H1 (cell line): ENCODE measurements around the gene SP1. TPM values are rescaled to one million over a fixed set of nuclear protein-coding genes. Genes with fewer than 3 reads are reported as not detected.

ENCODE experiments used
- CTCF ChIA-PET: fragments of 300-600 bp; sonication (Branson Sonifier 250); formaldehyde crosslinking; loops from one replicate; lab custom pipeline; 2021; ENCODE audit not compliant: partially characterized antibody; lab: Charles Lee
- POLR2A ChIA-PET: fragments of 300-600 bp; sonication (Branson Sonifier 250); formaldehyde crosslinking; loops from one replicate; lab custom pipeline; 2021; ENCODE audit warnings: inconsistent platforms; ENCODE audit not compliant: partially characterized antibody; lab: Charles Lee
- DNase-seq, 2 experiments: peaks; one replicate each; pipeline versions ENCODE4 v3.0.0 to v3.0.0-alpha.2; 2010 to 2022; ENCODE audit warnings: low spot score in 2 of 2, low read depth in 1 of 2, mixed read lengths in 1 of 2
- FAIRE-seq: peaks from 2 replicates; lab custom pipeline; 2011; peaks lifted over from hg19 to GRCh38; lab: Jason Lieb, UNC
- H2AFZ ChIP-seq: 2 replicates; pipeline ENCODE4 v1.8.1; 2012; ENCODE audit warnings: low read length, inconsistent platforms
- H2AK5ac ChIP-seq: 2 replicates; pipeline ENCODE4 v1.6.1; 2013; ENCODE audit warnings: low read depth, low read length
- H2BK120ac ChIP-seq: replicated peaks from 2 replicates; pipeline ENCODE3; 2013; ENCODE audit warnings: low read depth, low read length, inconsistent platforms
- H2BK12ac ChIP-seq: 2 replicates; pipeline ENCODE4 v1.6.1; 2013; ENCODE audit warnings: low read depth, low read length
- H2BK15ac ChIP-seq: 2 replicates; pipeline ENCODE4 v1.6.1; 2013; ENCODE audit warnings: low read length
- H2BK20ac ChIP-seq: 2 replicates; pipeline ENCODE4 v1.6.1; 2013; ENCODE audit warnings: low read length
- H2BK5ac ChIP-seq: 2 replicates; pipeline ENCODE4 v1.6.1; 2013; ENCODE audit warnings: low read depth, low read length
- H3K14ac ChIP-seq: 2 replicates; pipeline ENCODE4 v1.6.1; 2013; ENCODE audit warnings: inconsistent platforms; ENCODE audit not compliant: insufficient read length
- H3K18ac ChIP-seq: 2 replicates; pipeline ENCODE4 v1.6.1; 2013; ENCODE audit warnings: low read length; ENCODE audit errors: extremely low read depth
- H3K23ac ChIP-seq: 2 replicates; pipeline ENCODE4 v1.6.1; 2013; ENCODE audit warnings: inconsistent platforms; ENCODE audit not compliant: insufficient read length
- H3K23me2 ChIP-seq: 2 replicates; pipeline ENCODE4 v1.6.1; 2013; ENCODE audit warnings: low read depth, low read length
- H3K27ac ChIP-seq: 2 replicates; pipeline ENCODE4 v1.6.1; 2011; ENCODE audit warnings: low read depth, low read length, inconsistent platforms
- H3K27me3 ChIP-seq, 4 experiments: replicated peaks in 1 of 4; 1 replicate in 1 of 4; 2 replicates in 3 of 4; pipeline versions ENCODE4 v1.6.1 to v1.8.1; 2011 to 2013; ENCODE audit warnings: low read length in 3 of 4, mild to moderate bottlenecking in 3 of 4, inconsistent platforms in 2 of 4, mixed read lengths in 2 of 4, moderate library complexity in 1 of 4; ENCODE audit not compliant: control insufficient read depth in 3 of 4, insufficient read depth in 3 of 4; ENCODE audit errors: extremely low read depth in 1 of 4
- H3K36me3 ChIP-seq, 4 experiments: 2 replicates each; pipeline versions ENCODE4 v1.6.1 to v1.8.1; 2011 to 2013; ENCODE audit warnings: mild to moderate bottlenecking in 4 of 4, low read length in 3 of 4, moderate library complexity in 2 of 4, control low read depth in 1 of 4, inconsistent platforms in 1 of 4; ENCODE audit not compliant: insufficient read depth in 4 of 4, control insufficient read depth in 2 of 4
- H3K4ac ChIP-seq: replicated peaks from 2 replicates; pipeline ENCODE3; 2013; ENCODE audit warnings: low read length, low read depth, mixed read lengths, inconsistent platforms; ENCODE audit not compliant: insufficient read length
- H3K4me1 ChIP-seq, 4 experiments: replicated peaks in 1 of 4; 1 replicate in 1 of 4; 2 replicates in 3 of 4; pipeline versions ENCODE4 v1.6.1 to v1.8.1; 2011 to 2013; ENCODE audit warnings: low read length in 3 of 4, inconsistent platforms in 2 of 4, mixed read lengths in 1 of 4; ENCODE audit not compliant: insufficient read depth in 4 of 4, control insufficient read depth in 3 of 4
- H3K4me2 ChIP-seq, 2 experiments: 2 replicates each; pipeline versions ENCODE4 v1.6.1 to v1.8.1; 2011 to 2013; ENCODE audit warnings: low read depth in 2 of 2, low read length in 2 of 2, control low read depth in 1 of 2, inconsistent platforms in 1 of 2, mild to moderate bottlenecking in 1 of 2; ENCODE audit not compliant: insufficient read depth in 1 of 2
- H3K4me3 ChIP-seq, 4 experiments: fragments of 200-600, 300-600 bp in 1 of 4; sonication (generic), shearing (Covaris generic), sonication (Bioruptor Twin) in 1 of 4; 2 replicates each; pipeline versions ENCODE4 v1.5.1 to v1.8.1; 2011 to 2016; ENCODE audit warnings: low read length in 4 of 4, low read depth in 3 of 4, control low read depth in 2 of 4, inconsistent platforms in 2 of 4, mild to moderate bottlenecking in 2 of 4, mixed read lengths in 1 of 4, moderate library complexity in 1 of 4; ENCODE audit not compliant: insufficient read depth in 2 of 4; ENCODE audit errors: extremely low read depth in 1 of 4
- H3K56ac ChIP-seq: replicated peaks from 2 replicates; pipeline ENCODE3; 2013; ENCODE audit warnings: low read depth, mild to moderate bottlenecking, mixed read lengths, low read length, inconsistent platforms; ENCODE audit not compliant: insufficient read length
- H3K79me1 ChIP-seq: 2 replicates; pipeline ENCODE4 v1.6.1; 2013; ENCODE audit warnings: low read depth, low read length, control low read depth
- H3K79me2 ChIP-seq, 2 experiments: 2 replicates each; pipeline versions ENCODE4 v1.6.1 to v1.8.1; 2012 to 2013; ENCODE audit warnings: low read length in 2 of 2, mild to moderate bottlenecking in 2 of 2, inconsistent platforms in 1 of 2; ENCODE audit not compliant: insufficient read depth in 2 of 2, control insufficient read depth in 1 of 2
- H3K9ac ChIP-seq, 4 experiments: replicated peaks in 1 of 4; 1 replicate in 1 of 4; 2 replicates in 3 of 4; pipeline versions ENCODE4 v1.6.1 to v1.8.1; 2011 to 2013; ENCODE audit warnings: low read depth in 3 of 4, low read length in 3 of 4, control low read depth in 2 of 4, mild to moderate bottlenecking in 2 of 4, moderate library complexity in 2 of 4, inconsistent platforms in 1 of 4; ENCODE audit errors: extremely low read depth in 1 of 4
- H3K9me3 ChIP-seq, 2 experiments: 2 replicates each; pipeline versions ENCODE4 v1.6.1 to v1.8.1; 2012 to 2013; ENCODE audit warnings: mild to moderate bottlenecking in 2 of 2, moderate library complexity in 2 of 2, control low read depth in 1 of 2, inconsistent platforms in 1 of 2, low read depth in 1 of 2, low read length in 1 of 2, mixed read lengths in 1 of 2; ENCODE audit not compliant: insufficient read depth in 2 of 2
- H4K20me1 ChIP-seq, 2 experiments: replicated peaks in 1 of 2; 2 replicates each; pipeline versions ENCODE3 to v1.8.1; 2011 to 2013; ENCODE audit warnings: inconsistent platforms in 2 of 2, low read length in 2 of 2, mild to moderate bottlenecking in 1 of 2; ENCODE audit not compliant: insufficient read depth in 2 of 2, control insufficient read depth in 1 of 2
- H4K5ac ChIP-seq: 2 replicates; pipeline ENCODE4 v1.6.1; 2013; ENCODE audit warnings: low read length, low read depth, mixed read lengths, inconsistent platforms; ENCODE audit not compliant: insufficient read length
- H4K8ac ChIP-seq: 2 replicates; pipeline ENCODE4 v1.8.0; 2013; ENCODE audit warnings: mild to moderate bottlenecking, moderate library complexity, low read length, inconsistent platforms; ENCODE audit not compliant: insufficient read depth; ENCODE audit errors: extremely low read depth
- H4K91ac ChIP-seq: replicated peaks from 2 replicates; pipeline ENCODE3; 2013; ENCODE audit warnings: low read length, mixed read lengths, inconsistent platforms; ENCODE audit not compliant: insufficient read length
- BCL11A ChIP-seq, 2 experiments: IDR thresholded peaks; one replicate each; pipeline ENCODE4 v1.6.1; 2011; ENCODE audit warnings: low read depth in 2 of 2, low read length in 2 of 2, mild to moderate bottlenecking in 2 of 2
- BRCA1 ChIP-seq: IDR thresholded peaks from 2 replicates; pipeline ENCODE4 v1.6.1; 2012; ENCODE audit warnings: low read depth, low read length, improper control_type of control experiment
- CBX8 ChIP-seq: fragments of 300-800, 300-1000 bp; sonication (generic); IDR thresholded peaks from 2 replicates; pipeline ENCODE4 v1.7.1; 2016; ENCODE audit warnings: low read depth, low read length, borderline replicate concordance
- CEBPB ChIP-seq: IDR thresholded peaks from 2 replicates; pipeline ENCODE4 v1.6.1; 2012; ENCODE audit warnings: low read depth, low read length
- CHD1 ChIP-seq: IDR thresholded peaks from 2 replicates; pipeline ENCODE4 v1.6.1; 2012; ENCODE audit warnings: low read depth, low read length, improper control_type of control experiment
- CREB1 ChIP-seq: IDR thresholded peaks from 2 replicates; pipeline ENCODE4 v1.6.1; 2012; ENCODE audit warnings: inconsistent platforms
- JUN ChIP-seq: IDR thresholded peaks from 2 replicates; pipeline ENCODE4 v1.6.1; 2011; ENCODE audit warnings: low read depth, mild to moderate bottlenecking, improper control_type of control experiment, low read length
- SRF ChIP-seq: IDR thresholded peaks from 2 replicates; pipeline ENCODE4 v1.6.1; 2011; ENCODE audit warnings: mild to moderate bottlenecking, low read depth, low read length, moderate library complexity
- TAF7 ChIP-seq: optimal IDR thresholded peaks from 2 replicates; pipeline ENCODE3; 2011; ENCODE audit warnings: low read depth, mild to moderate bottlenecking, inconsistent platforms, low read length, moderate library complexity, borderline replicate concordance
- TCF12 ChIP-seq: IDR thresholded peaks from 2 replicates; pipeline ENCODE4 v1.6.1; 2011; ENCODE audit warnings: low read depth, mild to moderate bottlenecking, low read length
- YY1 ChIP-seq: IDR thresholded peaks from 2 replicates; pipeline ENCODE4 v1.6.1; 2011; ENCODE audit warnings: low read depth, mild to moderate bottlenecking, low read length
- ZNF274 ChIP-seq: IDR thresholded peaks from 2 replicates; pipeline ENCODE4 v1.7.0; 2012; ENCODE audit warnings: low read length, borderline replicate concordance; ENCODE audit errors: extremely low read depth
- WGBS, 2 experiments: shearing (Covaris generic) in 1 of 2; methylation state at CpG; one replicate each; pipeline versions ENCODE4 v1.1.6 to v1.1.7; 2013 to 2015; ENCODE audit warnings: low lambda C conversion rate in 2 of 2, mixed read lengths in 2 of 2, inconsistent platforms in 1 of 2, low coverage in 1 of 2, missing lambda C conversion rate in 1 of 2; ENCODE audit not compliant: insufficient replicate concordance in 2 of 2, insufficient coverage in 1 of 2, insufficient read length in 1 of 2; ENCODE audit errors: extremely low coverage in 1 of 2, missing lambda C conversion rate in 1 of 2; 5-methylcytosine and 5-hydroxymethylcytosine counted together
- polyA plus RNA-seq, 7 experiments: library from polyadenylated mRNA; depleted of rRNA in 3 of 7; stranded (reverse) in 5 of 7; unstranded in 2 of 7; fragments of >200 nt in 5 of 7; fragments of 200-250 nt in 2 of 7; gene quantifications; 1 replicate in 5 of 7; 2 replicates in 1 of 7; 4 replicates in 1 of 7; pipeline versions ENCODE4 v1.2.1 to v1.2.3, GENCODE V29; 2011 to 2013; ENCODE audit warnings: missing spikeins in 2 of 7, mixed read lengths in 2 of 7
- total RNA-seq: library from RNA; stranded (reverse); fragmentation: NEBNext Ultra II Directional; extraction: Animal tissue kit (Norgen Biotek cat#: 25700); gene quantifications from 2 replicates; pipeline ENCODE4 v1.2.1, GENCODE V29; 2021
- TF ChIP-seq, protein P1 (sequence below): IDR thresholded peaks from 2 replicates; pipeline ENCODE4 v1.6.1; 2012; ENCODE audit warnings: inconsistent platforms

Gene SP1
- total and polyA plus RNA-seq, 2 of the 8 experiments (the other 6 are each of a cell fraction or from before 2014, with no cell fraction given) = 50.7 to 75.2 TPM

DNA sequence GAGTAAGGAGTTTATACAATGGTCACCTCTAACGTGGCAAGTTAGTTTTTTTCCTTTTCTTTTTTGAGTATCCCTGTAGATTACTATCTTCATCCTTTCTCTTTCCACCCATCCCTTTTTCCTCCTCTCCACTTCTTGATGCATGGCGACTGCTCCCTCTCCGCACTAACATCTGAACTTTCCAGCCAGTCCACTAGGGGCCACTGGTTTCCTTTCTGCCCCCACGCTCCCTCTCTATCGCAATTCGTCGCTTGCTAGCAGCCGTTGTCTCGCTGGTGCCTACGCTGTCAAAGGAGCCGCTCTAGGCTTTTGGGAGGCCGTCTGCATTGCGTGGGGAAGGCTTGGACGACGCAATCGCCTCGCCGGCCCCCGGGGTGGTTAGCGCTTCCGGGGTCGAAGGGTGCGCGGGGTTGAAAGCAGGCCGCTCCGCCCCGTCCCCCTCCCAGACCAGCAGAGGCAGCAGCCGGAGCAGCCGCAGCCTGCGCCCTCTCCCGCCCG is 71.7 kb downstream of the SP1 start, which contains the start of gene PCBP2:
Gene PCBP2 (plus strand): TSS at position 442 of the 498 bp plus-strand sequence. CDS start 2,699 bp downstream, outside the sequence.
- peak; percentile 92 to 98 for DNase-seq
- ChIA-PET POLR2A (interaction anchor here (0.6 to 57.6 kb wide), 10 partner anchors 8 to 130 kb away, joined by 3 to 3397 read pairs (median 4); partner anchors contain the start of genes AAAS, MAP3K12, NPFF and PRR13), CTCF (interaction anchor here (0.6 to 1.9 kb wide), 7 partner anchors 9 to 177 kb away, joined by 3 to 6 read pairs (median 3); partner anchors contain the start of gene AAAS)
- peaks cover 21 to 42% of the 10 kb centered on the region in 2 experiments for H3K79me2 ChIP-seq
- H3K23me2 ChIP-seq = peaks cover 7% of the 10 kb centered on the region
- no peak within 1 kb of the TSS for H2BK15ac ChIP-seq
- peaks cover 7% of the 10 kb centered on the region; the same call in 1 of the 2 replicates for H3K79me1 ChIP-seq
- H3K23ac ChIP-seq = no peak within 1 kb of the TSS
- no peaks in the 10 kb centered on the region for H3K9me3 ChIP-seq
- 2% methylated on average over 24 of the region's 32 CpGs; no CpG with 5 or more reads in 1 of the 2 experiments for WGBS, 2 experiments
- peak within 1 kb of the TSS; percentile 96 for H3K27ac ChIP-seq
- no peak within 1 kb of the TSS for H2BK12ac ChIP-seq
- H3K4ac ChIP-seq = peak within 1 kb of the TSS; percentile 99
- peak within 1 kb of the TSS; percentile 99 for H3K56ac ChIP-seq
- H3K9ac ChIP-seq = peak within 1 kb of the TSS; percentile 90 to 99 (median 94)
- peak within 1 kb of the TSS; percentile 89 to 99 (median 94) for H3K4me3 ChIP-seq
- no peak within 1 kb of the TSS for H2AFZ ChIP-seq
- peak within 1 kb of the TSS; percentile 73 to 81 for H3K4me2 ChIP-seq
- H3K36me3 ChIP-seq = peaks cover 24 to 35% (median 27%) of the 10 kb centered on the region in 4 experiments
- peak within 1 kb of the TSS; percentile 91 for H4K91ac ChIP-seq
- peak within 1 kb of the TSS; percentile 97 for H2BK5ac ChIP-seq
- peak within 1 kb of the TSS; percentile 99; the same call in 1 of the 2 replicates for H4K8ac ChIP-seq
- H3K4me1 ChIP-seq = peaks cover 0 to 8% (median 1%) of the 10 kb centered on the region in 4 experiments; a peak in 3 of 7 replicates
- H2BK20ac ChIP-seq = no peak within 1 kb of the TSS
- no peak within 1 kb of the TSS for H2BK120ac ChIP-seq
- H2AK5ac ChIP-seq = 0 out of 2 replicates have a peak within 1 kb of the TSS, but pooled peaks have one; percentile 90
- peak; percentile 39 for FAIRE-seq
- H4K5ac ChIP-seq = peak within 1 kb of the TSS; percentile 98
- no peaks in the 10 kb centered on the region for H3K27me3 ChIP-seq
- H3K14ac ChIP-seq = no peak within 1 kb of the TSS
- peaks cover 25 to 27% of the 10 kb centered on the region in 2 experiments for H4K20me1 ChIP-seq
- H3K18ac ChIP-seq = peak within 1 kb of the TSS; percentile 95
- TF ChIP-seq ZNF274 = no peak
- no peak for TF ChIP-seq CBX8
- TF ChIP-seq CEBPB = peak; percentile 84
- peak; percentile 83 for TF ChIP-seq YY1
- TF ChIP-seq CHD1 = no peak
- TF ChIP-seq JUN = no peak
- TF ChIP-seq TCF12 = no peak
- TF ChIP-seq BRCA1 = no peak
- TF ChIP-seq CREB1 = peak; percentile 96
- no peak for TF ChIP-seq SRF
- peak; percentile 93 for TF ChIP-seq TAF7
- no peak for TF ChIP-seq BCL11A (IDR thresholded peaks at IDR 0.05; ENCODE audit: low read depth in 2 of 2, low read length in 2 of 2)
- TF ChIP-seq, protein P1, sequence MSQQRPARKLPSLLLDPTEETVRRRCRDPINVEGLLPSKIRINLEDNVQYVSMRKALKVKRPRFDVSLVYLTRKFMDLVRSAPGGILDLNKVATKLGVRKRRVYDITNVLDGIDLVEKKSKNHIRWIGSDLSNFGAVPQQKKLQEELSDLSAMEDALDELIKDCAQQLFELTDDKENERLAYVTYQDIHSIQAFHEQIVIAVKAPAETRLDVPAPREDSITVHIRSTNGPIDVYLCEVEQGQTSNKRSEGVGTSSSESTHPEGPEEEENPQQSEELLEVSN = no peak
